H1 (cell line): ENCODE measurements around the gene STK33. TPM values are rescaled to one million over a fixed set of nuclear protein-coding genes. Genes with fewer than 3 reads are reported as not detected.

Experiments
- polyA plus RNA-seq, 7 experiments: library from polyadenylated mRNA; depleted of rRNA in 3 of 7; stranded (reverse) in 5 of 7; unstranded in 2 of 7; fragments of >200 nt in 5 of 7; fragments of 200-250 nt in 2 of 7; gene quantifications; 1 replicate in 5 of 7; 2 replicates in 1 of 7; 4 replicates in 1 of 7; pipeline versions ENCODE4 v1.2.1 to v1.2.3, GENCODE V29; 2011 to 2013; ENCODE audit warnings: missing spikeins in 2 of 7, mixed read lengths in 2 of 7
- small RNA-seq: library from polyadenylated mRNA; stranded (forward); fragments of <200 nt; extraction: miRNeasy Mini kit (QIAGEN cat#:217004); gene quantifications from one replicate; pipeline ENCODE3, GENCODE V24; 2013; ENCODE audit not compliant: insufficient read depth
- total RNA-seq: library from RNA; stranded (reverse); fragmentation: NEBNext Ultra II Directional; extraction: Animal tissue kit (Norgen Biotek cat#: 25700); gene quantifications from 2 replicates; pipeline ENCODE4 v1.2.1, GENCODE V29; 2021

Gene STK33
- total and polyA plus RNA-seq, 2 of the 8 experiments (the other 6 are each of a cell fraction or from before 2014, with no cell fraction given), result 8.8 to 25.1 TPM

Small RNAs within 50 kb of the gene (small RNA-seq; reads per million reads assigned to genes)
- not detected for gene RF00601

Other genes with a start within 250 kb of the STK33 start
- gene TRIM66, start 88.4 kb upstream of the STK33 start, total RNA-seq, result 3.0 and 3.1 TPM in 2 replicates
- 3.5 and 4.4 TPM in 2 replicates for gene TRIM66, start 88.4 kb upstream of the STK33 start, polyA plus RNA-seq (2011; rRNA removed)
- 1,756 and 1,761 TPM in 2 replicates for gene RPL27A, start 88.6 kb upstream of the STK33 start, total RNA-seq
- gene RPL27A, start 88.6 kb upstream of the STK33 start, polyA plus RNA-seq (2011; rRNA removed), result 1,777 and 1,837 TPM in 2 replicates